ENCODE data around the gene USP50. TPM values are rescaled to one million over a fixed set of nuclear protein-coding genes. Genes with fewer than 3 reads are reported as not detected.
"Not testable (repeated sequence)": the region's sequence is repeated elsewhere in the genome, so short reads cannot be mapped to it uniquely, and the experiment has no call there.

The USP50 gene
- total and polyA plus RNA-seq, 5 donors: 0.43 to 1.1 (median 0.51) TPM; not detected in 2

DNA sequence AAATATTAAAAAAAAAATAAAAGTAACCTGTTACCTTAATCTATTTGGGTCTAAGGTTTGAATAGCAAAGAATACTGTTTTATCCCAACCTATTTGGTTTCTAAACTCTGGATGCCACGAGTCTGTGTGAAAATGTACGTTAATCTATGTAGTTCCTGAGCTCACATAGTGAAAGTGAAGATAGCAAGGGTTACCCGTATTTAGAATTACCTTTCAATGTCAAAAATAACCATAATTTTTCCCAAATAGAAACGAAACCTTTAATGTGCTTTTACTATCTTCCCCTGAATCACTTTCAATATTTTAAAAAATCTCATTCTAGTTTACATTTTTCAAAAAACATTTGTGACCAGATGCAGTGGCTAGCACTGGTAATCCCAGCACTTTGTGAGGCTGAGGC is 5.8 kb upstream of the USP50 start:
- WGBS: 90% methylated on average over 4 of the region's 4 CpGs
- intact Hi-C loops (cut with DNase I): no loop called here
- H3K4me1 ChIP-seq (ENCODE audit: control insufficient read depth, insufficient read depth, low read length): no peaks in the 10 kb centered on the region
- no peaks in the 10 kb centered on the region for H3K27me3 ChIP-seq (ENCODE audit: control insufficient read depth, insufficient read depth)
- H3K4me3 ChIP-seq (ENCODE audit: low read length): no peak overlapping the region
- ATAC-seq (no peak), DNase-seq (no peak)
- no peaks in the 10 kb centered on the region for H3K9me3 ChIP-seq (ENCODE audit: control insufficient read depth, low read length)
- no peak overlapping the region for H3K27ac ChIP-seq (ENCODE audit: low read length)

DNA sequence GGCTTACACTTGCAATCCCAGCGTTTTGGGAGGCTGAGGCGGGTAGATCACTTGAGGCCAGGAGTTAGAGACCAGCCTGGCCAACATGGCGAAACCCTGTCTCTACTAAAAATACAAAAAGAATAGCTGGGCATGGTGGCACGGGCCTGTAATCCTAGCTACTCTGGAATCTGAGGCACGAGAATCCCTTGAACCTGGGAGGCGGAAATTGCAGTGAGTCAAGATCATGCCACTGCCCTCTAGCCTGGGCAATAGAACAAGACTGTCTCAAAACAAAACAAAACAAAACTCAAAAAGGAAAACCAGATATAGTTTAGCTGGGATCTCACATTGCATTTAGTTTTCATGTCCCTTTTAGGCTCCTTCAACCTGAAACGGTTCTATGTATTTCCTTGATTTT is 2.9 kb upstream of the USP50 start:
- 85% methylated on average over 7 of the region's 7 CpGs for WGBS
- no peak overlapping the region for H3K4me3 ChIP-seq (ENCODE audit: low read length)

GRCh38 chr15:50544368-50544767 is 2.1 kb downstream of the USP50 start:
- H3K27me3 ChIP-seq (ENCODE audit: control insufficient read depth, insufficient read depth): no peaks in the 10 kb centered on the region
- H3K4me1 ChIP-seq (ENCODE audit: control insufficient read depth, insufficient read depth, low read length): no peaks in the 10 kb centered on the region
- no peak for ATAC-seq
- WGBS: 51% methylated on average over 5 of the region's 5 CpGs
- intact Hi-C loops (cut with DNase I): no loop called here
- H3K4me3 ChIP-seq (ENCODE audit: low read length): no peak overlapping the region
- H3K27ac ChIP-seq (ENCODE audit: low read length): no peak overlapping the region
- DNase-seq: no peak
- H3K9me3 ChIP-seq (ENCODE audit: control insufficient read depth, low read length): no peaks in the 10 kb centered on the region

More for the DNA sequence above, 2.9 kb upstream of the USP50 start:
- Histone ChIP-seq H3K9me3 (ENCODE audit: control insufficient read depth, low read length) (no peaks in the 10 kb centered on the region), H3K4me1 (ENCODE audit: control insufficient read depth, insufficient read depth, low read length) (no peaks in the 10 kb centered on the region), H3K27ac (ENCODE audit: low read length) (no peak overlapping the region), H3K27me3 (ENCODE audit: control insufficient read depth, insufficient read depth) (no peaks in the 10 kb centered on the region)
- intact Hi-C loops (cut with DNase I): no loop called here
- ATAC-seq: no peak
- DNase-seq: no peak

- WGBS: 84% methylated on average over 3 of the region's 3 CpGs
- H3K4me1 ChIP-seq (ENCODE audit: control insufficient read depth, insufficient read depth, low read length): no peaks in the 10 kb centered on the region
- H3K27ac ChIP-seq (ENCODE audit: low read length): no peak overlapping the region
- no peaks in the 10 kb centered on the region for H3K27me3 ChIP-seq (ENCODE audit: control insufficient read depth, insufficient read depth)
- ATAC-seq: no peak
- no peak overlapping the region for H3K4me3 ChIP-seq (ENCODE audit: low read length)
- intact Hi-C loops (cut with DNase I): no loop called here
- DNase-seq: no peak
- no peaks in the 10 kb centered on the region for H3K9me3 ChIP-seq (ENCODE audit: control insufficient read depth, low read length)
Observed at GRCh38 chr15:50543556-50543955, 2.9 kb downstream of the USP50 start.

GRCh38 chr15:50542887-50543210 is 3.6 kb downstream of the USP50 start:
- 86% methylated on average over 2 of the region's 2 CpGs for WGBS
- H3K9me3 ChIP-seq (ENCODE audit: control insufficient read depth, low read length): no peaks in the 10 kb centered on the region

GRCh38 chr15:50531766-50532165 is 14.7 kb downstream of the USP50 start:
- 56% methylated on average over 4 of the region's 4 CpGs for WGBS
- H3K4me1 ChIP-seq (ENCODE audit: control insufficient read depth, insufficient read depth, low read length): no peaks in the 10 kb centered on the region
- no peak overlapping the region for H3K4me3 ChIP-seq (ENCODE audit: low read length)
- H3K9me3 ChIP-seq (ENCODE audit: control insufficient read depth, low read length): no peaks in the 10 kb centered on the region
- no peak overlapping the region for H3K27ac ChIP-seq (ENCODE audit: low read length)
- ATAC-seq: no peak
- intact Hi-C loops (cut with DNase I): no loop called here
- H3K27me3 ChIP-seq (ENCODE audit: control insufficient read depth, insufficient read depth): no peaks in the 10 kb centered on the region
- DNase-seq: no peak

More at GRCh38 chr15:50542887-50543210, 3.6 kb downstream of the USP50 start:
- intact Hi-C loops (cut with DNase I): no loop called here
- Histone ChIP-seq H3K27me3 (ENCODE audit: control insufficient read depth, insufficient read depth) (no peaks in the 10 kb centered on the region), H3K27ac (ENCODE audit: low read length) (no peak overlapping the region), H3K4me3 (ENCODE audit: low read length) (no peak overlapping the region), H3K4me1 (ENCODE audit: control insufficient read depth, insufficient read depth, low read length) (no peaks in the 10 kb centered on the region)
- DNase-seq: no peak
- ATAC-seq: no peak

GRCh38 chr15:50531163-50531562 is 15.3 kb downstream of the USP50 start:
- H3K27ac ChIP-seq (ENCODE audit: low read length): no peak overlapping the region
- H3K9me3 ChIP-seq (ENCODE audit: control insufficient read depth, low read length): no peaks in the 10 kb centered on the region
- intact Hi-C loops (cut with DNase I): no loop called here
- no peak for DNase-seq
- no peaks in the 10 kb centered on the region for H3K4me1 ChIP-seq (ENCODE audit: control insufficient read depth, insufficient read depth, low read length)
- ATAC-seq: no peak
- H3K4me3 ChIP-seq (ENCODE audit: low read length): no peak overlapping the region
- 92% methylated on average over 4 of the region's 4 CpGs for WGBS
- H3K27me3 ChIP-seq (ENCODE audit: control insufficient read depth, insufficient read depth): no peaks in the 10 kb centered on the region

- H3K9me3 ChIP-seq (ENCODE audit: control insufficient read depth, low read length): no peaks in the 10 kb centered on the region
- H3K27ac ChIP-seq (ENCODE audit: low read length): no peak overlapping the region
- no peaks in the 10 kb centered on the region for H3K27me3 ChIP-seq (ENCODE audit: control insufficient read depth, insufficient read depth)
- no peak overlapping the region for H3K4me3 ChIP-seq (ENCODE audit: low read length)
- intact Hi-C loops (cut with DNase I): no loop called here
- ATAC-seq (no peak), DNase-seq (no peak)
- no peaks in the 10 kb centered on the region for H3K4me1 ChIP-seq (ENCODE audit: control insufficient read depth, insufficient read depth, low read length)
- 62% methylated on average over 5 of the region's 5 CpGs for WGBS
Observed at GRCh38 chr15:50523851-50524251, 22.6 kb downstream of the USP50 start.

- no peaks in the 10 kb centered on the region for H3K27me3 ChIP-seq (ENCODE audit: control insufficient read depth, insufficient read depth)
- intact Hi-C loops (cut with DNase I): no loop called here
- no peaks in the 10 kb centered on the region for H3K9me3 ChIP-seq (ENCODE audit: control insufficient read depth, low read length)
- H3K4me3 ChIP-seq (ENCODE audit: low read length): no peak overlapping the region
- H3K4me1 ChIP-seq (ENCODE audit: control insufficient read depth, insufficient read depth, low read length): no peaks in the 10 kb centered on the region
- DNase-seq (no peak), ATAC-seq (no peak)
- WGBS: 64% methylated on average over 7 of the region's 7 CpGs
- H3K27ac ChIP-seq (ENCODE audit: low read length): no peak overlapping the region
Observed at GRCh38 chr15:50519740-50520425, 26.6 kb downstream of the USP50 start.

DNA sequence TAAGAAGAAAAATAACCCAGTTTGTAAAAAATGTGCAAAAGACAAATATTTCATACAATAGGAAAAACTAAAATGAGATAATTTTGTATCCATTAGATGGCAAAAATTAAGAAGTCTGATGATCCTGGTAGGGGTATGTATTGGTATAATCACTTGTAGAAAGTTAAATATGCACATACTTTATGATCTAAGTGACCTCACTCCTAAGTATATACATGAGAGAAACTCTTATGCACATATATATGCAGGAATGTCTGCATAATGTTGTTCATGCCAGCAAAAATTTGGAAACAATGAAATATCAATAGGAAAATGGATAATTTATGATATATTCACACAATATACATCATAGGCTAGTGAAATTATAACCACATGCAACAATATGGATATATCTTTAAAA is 33.5 kb downstream of the USP50 start:
- ATAC-seq: no peak
- no peak overlapping the region for H3K27ac ChIP-seq (ENCODE audit: low read length)
- intact Hi-C loops (cut with DNase I): no loop called here

DNA sequence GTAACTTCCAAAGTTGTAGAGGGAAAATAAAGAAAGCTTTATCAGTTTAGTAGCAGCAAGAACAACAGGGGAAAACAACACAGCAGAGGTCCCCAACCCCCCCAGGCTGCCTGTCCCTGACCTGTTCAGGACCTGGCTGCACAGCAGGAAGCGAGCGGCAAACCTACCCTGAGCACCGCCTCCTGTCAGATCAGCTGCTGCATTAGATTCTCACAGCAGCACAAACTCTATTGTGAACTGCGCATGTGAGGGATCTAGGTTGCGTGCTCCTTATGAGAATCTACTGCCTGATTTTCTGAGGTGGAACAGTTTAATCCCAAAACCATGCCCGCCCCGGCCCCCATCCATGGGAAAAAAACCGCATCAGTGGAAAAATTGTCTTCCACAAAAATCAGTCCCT is 40.3 kb downstream of the USP50 start:
- 77% methylated on average over 8 of the region's 8 CpGs for WGBS
- intact Hi-C loops (cut with DNase I): no loop called here
- no peak overlapping the region for H3K27ac ChIP-seq (ENCODE audit: low read length)
- no peak overlapping the region for H3K4me3 ChIP-seq (ENCODE audit: low read length)
- H3K27me3 ChIP-seq (ENCODE audit: control insufficient read depth, insufficient read depth): no peaks in the 10 kb centered on the region
- ATAC-seq (no peak), DNase-seq (no peak)
- H3K4me1 ChIP-seq (ENCODE audit: control insufficient read depth, insufficient read depth, low read length): no peaks in the 10 kb centered on the region
- H3K9me3 ChIP-seq (ENCODE audit: control insufficient read depth, low read length): no peaks in the 10 kb centered on the region

More for the DNA sequence above, 33.5 kb downstream of the USP50 start:
- H3K4me1 ChIP-seq (ENCODE audit: control insufficient read depth, insufficient read depth, low read length): no peaks in the 10 kb centered on the region
- no peak for DNase-seq
- no peaks in the 10 kb centered on the region for H3K27me3 ChIP-seq (ENCODE audit: control insufficient read depth, insufficient read depth)
- no peaks in the 10 kb centered on the region for H3K9me3 ChIP-seq (ENCODE audit: control insufficient read depth, low read length)
- H3K4me3 ChIP-seq (ENCODE audit: low read length): no peak overlapping the region

GRCh38 chr15:50505656-50506055 is 40.8 kb downstream of the USP50 start:
- intact Hi-C loops (cut with DNase I); H3K4me3 ChIP-seq (ENCODE audit: low read length); DNase-seq; H3K27ac ChIP-seq (ENCODE audit: low read length); ATAC-seq; H3K9me3 ChIP-seq (ENCODE audit: control insufficient read depth, low read length); H3K27me3 ChIP-seq (ENCODE audit: control insufficient read depth, insufficient read depth); H3K4me1 ChIP-seq (ENCODE audit: control insufficient read depth, insufficient read depth, low read length): not testable (repeated sequence)
- 86% methylated on average over 2 of the region's 2 CpGs for WGBS

Data from right cardiac atrium (tissue), 5 donors.